Neuron (in vitro differentiated cells): Measurements from ENCODE around the gene LRRC28.

Experiments
- H2AFZ ChIP-seq: one replicate; pipeline ENCODE4 v1.6.1; 2013; ENCODE audit warnings: low read depth, mild to moderate bottlenecking, inconsistent platforms, low read length, moderate library complexity
- H3K27me3 ChIP-seq: one replicate; pipeline ENCODE4 v1.6.1; 2013; ENCODE audit warnings: low read length; ENCODE audit not compliant: insufficient read depth
- H3K36me3 ChIP-seq: one replicate; pipeline ENCODE4 v1.6.1; 2013; ENCODE audit warnings: low read length; ENCODE audit not compliant: insufficient read depth
- H3K4me1 ChIP-seq: one replicate; pipeline ENCODE4 v1.6.1; 2013; ENCODE audit warnings: low read length; ENCODE audit not compliant: insufficient read depth
- H3K4me3 ChIP-seq: 2 replicates; pipeline ENCODE4 v1.5.1; 2013; ENCODE audit warnings: mild to moderate bottlenecking, low read length, moderate library complexity
- H3K9me3 ChIP-seq: one replicate; pipeline ENCODE4 v1.6.1; 2013; ENCODE audit warnings: low read length

The LRRC28 gene

GRCh38 chr15:99295840-99296239, 44.6 kb downstream of the LRRC28 start:
- H3K9me3 ChIP-seq = peaks cover 5% of the 10 kb centered on the region
- no peak overlapping the region for H2AFZ ChIP-seq
- no peak overlapping the region for H3K4me3 ChIP-seq
- no peaks in the 10 kb centered on the region for H3K4me1 ChIP-seq
- no peaks in the 10 kb centered on the region for H3K36me3 ChIP-seq
- no peaks in the 10 kb centered on the region for H3K27me3 ChIP-seq

GRCh38 chr15:99296386-99296785, 45.1 kb downstream of the LRRC28 start:
- H3K36me3 ChIP-seq = no peaks in the 10 kb centered on the region
- H3K27me3 ChIP-seq = no peaks in the 10 kb centered on the region
- peaks cover 5% of the 10 kb centered on the region for H3K9me3 ChIP-seq
- H3K4me3 ChIP-seq = no peak overlapping the region
- no peaks in the 10 kb centered on the region for H3K4me1 ChIP-seq
- H2AFZ ChIP-seq = no peak overlapping the region

GRCh38 chr15:99303907-99304306, 52.6 kb downstream of the LRRC28 start:
- H3K36me3 ChIP-seq = no peaks in the 10 kb centered on the region
- H3K4me3 ChIP-seq = no peak overlapping the region
- H3K4me1 ChIP-seq = peaks cover 7% of the 10 kb centered on the region
- H3K27me3 ChIP-seq = no peaks in the 10 kb centered on the region
- H3K9me3 ChIP-seq = no peaks in the 10 kb centered on the region
- no peak overlapping the region for H2AFZ ChIP-seq

DNA sequence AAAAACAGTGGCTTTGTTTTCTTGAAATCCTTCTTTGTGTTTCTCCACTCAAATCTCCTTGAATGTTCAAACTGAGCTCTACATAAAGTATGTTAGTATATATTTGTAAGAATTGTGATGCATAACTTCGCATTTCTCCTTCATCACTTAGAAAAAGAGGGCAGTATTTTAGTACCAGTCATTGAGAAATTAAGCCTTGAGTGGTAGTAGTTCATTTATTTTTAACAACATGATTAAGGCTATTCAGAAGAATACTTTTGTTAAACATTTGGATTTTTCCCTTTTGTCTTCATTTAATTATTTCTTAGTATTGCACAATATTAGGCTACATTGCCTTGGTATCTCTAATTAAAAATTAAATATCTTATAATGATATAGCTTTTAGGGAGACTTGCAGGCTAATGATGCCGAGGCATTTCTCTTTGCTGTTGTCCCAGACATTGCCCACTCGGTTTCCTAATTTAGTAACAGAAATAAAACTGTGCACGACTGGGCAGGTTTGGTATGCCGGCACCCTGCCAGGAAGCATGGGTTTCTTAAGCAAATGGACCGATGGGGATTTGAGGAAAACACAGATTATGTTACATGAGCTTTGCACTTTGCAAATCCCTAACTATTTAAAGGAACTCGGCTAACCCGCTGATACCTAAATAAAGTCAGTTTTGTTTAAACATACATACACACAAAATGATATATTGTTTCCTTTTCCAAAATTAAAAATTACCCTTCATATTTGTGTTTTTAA, 54.7 kb downstream of the LRRC28 start:
- H3K4me3 ChIP-seq = no peak overlapping the region
- no peaks in the 10 kb centered on the region for H3K36me3 ChIP-seq
- peaks cover 7% of the 10 kb centered on the region for H3K4me1 ChIP-seq
- no peak overlapping the region for H2AFZ ChIP-seq
- no peaks in the 10 kb centered on the region for H3K27me3 ChIP-seq
- H3K9me3 ChIP-seq = no peaks in the 10 kb centered on the region

DNA sequence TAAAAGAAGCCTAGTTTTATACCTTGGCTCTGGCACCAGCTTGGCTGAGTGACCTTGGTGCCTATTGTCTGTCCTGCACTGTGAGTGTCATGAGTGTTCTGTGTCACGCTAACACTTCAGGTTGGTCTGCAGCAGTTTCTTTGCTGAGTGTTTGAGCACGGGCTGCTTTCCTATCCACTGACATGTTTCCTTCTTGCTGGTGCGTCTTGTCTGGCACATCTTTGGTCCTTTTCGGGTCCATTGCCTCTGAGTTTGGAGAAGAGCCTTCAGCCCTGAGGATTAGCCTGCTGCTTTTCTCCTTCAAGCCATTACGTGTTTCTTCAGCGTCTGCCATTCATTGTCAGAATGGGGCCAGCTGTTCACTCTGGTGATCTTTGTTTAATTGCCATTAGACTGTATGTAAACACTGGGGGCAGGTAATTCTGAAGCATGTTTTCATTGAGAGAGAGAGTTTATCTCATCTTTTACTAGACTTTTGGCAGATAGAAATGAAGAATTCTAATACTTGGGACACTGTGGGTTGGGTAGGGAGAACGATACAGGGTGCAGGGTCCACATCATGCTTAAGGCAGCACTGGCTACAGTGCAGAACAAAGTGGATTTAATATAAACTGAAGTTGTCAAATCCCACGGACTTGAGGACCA, 55.5 kb downstream of the LRRC28 start:
- Histone ChIP-seq H3K36me3 (no peaks in the 10 kb centered on the region), H3K4me1 (peaks cover 7% of the 10 kb centered on the region), H3K27me3 (no peaks in the 10 kb centered on the region), H3K9me3 (no peaks in the 10 kb centered on the region), H3K4me3 (no peak overlapping the region), H2AFZ (no peak overlapping the region)

DNA sequence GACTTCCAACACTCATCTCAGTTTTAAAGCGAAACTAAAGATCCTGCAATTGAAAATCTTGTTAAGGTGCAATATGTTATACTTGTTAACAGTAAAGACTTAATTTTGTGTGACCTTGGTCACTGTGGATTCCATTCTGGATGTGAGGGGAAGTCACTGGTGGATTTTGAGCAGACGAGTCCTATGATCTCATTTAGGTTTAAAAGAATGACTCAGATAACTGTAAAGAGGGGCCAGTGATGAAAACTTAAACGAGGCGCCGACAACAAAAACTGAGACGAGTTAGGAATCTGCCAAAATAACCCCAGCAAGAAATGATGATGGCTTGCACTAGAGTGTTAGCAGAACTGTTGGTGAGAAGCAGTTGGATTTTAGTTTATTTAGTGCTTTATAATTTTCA, 56.5 kb downstream of the LRRC28 start:
- H3K36me3 ChIP-seq = no peaks in the 10 kb centered on the region
- H3K4me1 ChIP-seq = peaks cover 7% of the 10 kb centered on the region
- no peaks in the 10 kb centered on the region for H3K9me3 ChIP-seq
- H2AFZ ChIP-seq = no peak overlapping the region
- no peak overlapping the region for H3K4me3 ChIP-seq
- no peaks in the 10 kb centered on the region for H3K27me3 ChIP-seq

DNA sequence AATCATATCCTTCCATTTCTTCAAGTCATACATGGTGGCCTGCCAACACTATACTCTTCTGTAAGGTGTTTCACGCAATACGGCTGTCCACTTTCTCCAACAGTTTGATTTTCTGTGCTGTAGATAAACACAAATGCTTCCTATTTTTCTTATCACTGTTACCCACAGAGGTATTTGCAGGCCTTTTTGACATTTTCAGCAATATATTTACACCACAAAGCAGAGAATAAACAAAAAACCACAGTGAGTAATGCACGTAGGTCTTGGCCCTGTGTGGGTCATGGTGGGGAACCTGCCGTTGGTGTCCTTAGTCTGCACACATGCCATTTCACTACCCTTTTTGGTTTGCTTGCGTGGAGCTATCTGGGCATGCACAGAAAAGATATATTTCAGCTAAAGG, 59.5 kb downstream of the LRRC28 start:
- Histone ChIP-seq H3K36me3 (no peaks in the 10 kb centered on the region), H3K4me1 (peaks cover 5% of the 10 kb centered on the region), H3K27me3 (no peaks in the 10 kb centered on the region), H3K4me3 (no peak overlapping the region), H2AFZ (no peak overlapping the region), H3K9me3 (peaks cover 4% of the 10 kb centered on the region)

GRCh38 chr15:99312228-99312627, 60.9 kb downstream of the LRRC28 start:
- Histone ChIP-seq H3K9me3 (peaks cover 4% of the 10 kb centered on the region), H3K4me3 (no peak overlapping the region), H3K36me3 (no peaks in the 10 kb centered on the region), H3K27me3 (no peaks in the 10 kb centered on the region), H2AFZ (no peak overlapping the region), H3K4me1 (no peaks in the 10 kb centered on the region)

DNA sequence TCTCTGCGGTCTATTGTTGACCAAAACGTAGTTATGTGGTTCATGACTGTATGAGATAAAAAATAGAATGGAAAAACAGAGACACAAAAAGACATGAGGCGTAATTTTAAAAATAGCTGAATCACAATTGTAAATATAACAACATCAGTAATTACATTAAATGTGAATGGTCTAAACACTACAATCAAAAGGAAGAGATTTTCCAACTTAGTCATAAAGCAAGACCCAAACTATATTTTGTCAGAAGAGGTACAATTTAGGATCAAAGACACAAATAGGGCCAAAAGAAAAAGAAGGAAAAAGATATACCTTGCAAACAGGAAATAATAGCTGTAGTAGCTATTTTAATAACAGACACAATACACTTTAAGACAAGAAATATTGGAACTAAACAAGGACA, 61.5 kb downstream of the LRRC28 start:
- Histone ChIP-seq H3K27me3 (no peaks in the 10 kb centered on the region), H2AFZ (no peak overlapping the region), H3K36me3 (no peaks in the 10 kb centered on the region), H3K4me1 (no peaks in the 10 kb centered on the region), H3K9me3 (peaks cover 4% of the 10 kb centered on the region), H3K4me3 (no peak overlapping the region)

DNA sequence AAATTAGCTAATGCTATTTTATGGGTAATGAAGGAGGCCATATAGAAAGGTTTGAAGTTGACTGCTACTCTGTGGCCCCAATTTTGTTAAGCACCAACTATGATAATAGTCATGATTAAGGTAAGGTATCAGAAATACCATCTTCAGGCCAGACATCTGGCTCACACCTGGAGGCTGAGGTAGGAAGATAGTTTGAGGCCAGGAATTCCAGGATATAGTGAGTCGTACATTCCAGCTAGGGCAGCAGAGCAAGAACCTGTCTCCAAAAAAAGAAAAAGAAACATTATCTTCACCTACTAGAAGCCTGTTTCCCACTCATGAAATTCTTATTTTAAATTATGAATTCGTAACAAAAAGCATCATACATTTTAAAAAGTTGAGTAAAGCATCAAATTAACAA, 64.4 kb downstream of the LRRC28 start:
- H3K27me3 ChIP-seq = no peaks in the 10 kb centered on the region
- H3K4me1 ChIP-seq = no peaks in the 10 kb centered on the region
- no peak overlapping the region for H2AFZ ChIP-seq
- peaks cover 4% of the 10 kb centered on the region for H3K9me3 ChIP-seq
- no peak overlapping the region for H3K4me3 ChIP-seq
- no peaks in the 10 kb centered on the region for H3K36me3 ChIP-seq

- no peaks in the 10 kb centered on the region for H3K36me3 ChIP-seq
- no peak overlapping the region for H2AFZ ChIP-seq
- no peak overlapping the region for H3K4me3 ChIP-seq
- no peaks in the 10 kb centered on the region for H3K4me1 ChIP-seq
- no peaks in the 10 kb centered on the region for H3K9me3 ChIP-seq
- no peaks in the 10 kb centered on the region for H3K27me3 ChIP-seq
Measured at GRCh38 chr15:99320374-99321215, 69.3 kb downstream of the LRRC28 start.

DNA sequence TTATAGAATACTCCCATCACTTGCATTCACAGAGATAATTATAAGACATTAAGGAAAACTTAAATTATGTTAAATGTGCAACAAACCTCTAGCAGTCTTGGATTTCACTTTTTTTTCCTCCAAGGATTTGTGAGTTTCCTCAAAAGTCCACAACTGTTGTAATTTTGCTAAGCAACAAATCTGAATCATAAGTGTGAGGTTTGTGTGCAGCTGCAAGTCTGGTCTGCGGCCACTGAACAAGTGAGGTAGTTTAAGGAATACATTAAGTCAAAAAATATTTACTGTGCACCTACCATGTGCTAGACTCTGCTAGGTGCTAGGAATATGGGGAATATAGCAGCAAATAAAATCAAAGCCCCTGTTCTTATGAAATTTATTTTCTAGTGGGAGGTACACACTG, 70.2 kb downstream of the LRRC28 start:
- Histone ChIP-seq H3K36me3 (no peaks in the 10 kb centered on the region), H3K27me3 (no peaks in the 10 kb centered on the region)

More for the DNA sequence above, 70.2 kb downstream of the LRRC28 start:
- H3K4me1 ChIP-seq = no peaks in the 10 kb centered on the region
- H3K9me3 ChIP-seq = no peaks in the 10 kb centered on the region
- no peak overlapping the region for H3K4me3 ChIP-seq
- H2AFZ ChIP-seq = no peak overlapping the region
